Hepatocyte (in vitro differentiated cells): ENCODE measurements around the gene TMCC2.

ENCODE experiments used
- EZH2 ChIP-seq: fragments of 200-600 bp; sonication (generic); IDR thresholded peaks from 2 replicates; pipeline ENCODE4 v1.6.1; 2016; ENCODE audit warnings: antibody characterized with exemption, mild to moderate bottlenecking, borderline replicate concordance
- EZH2phosphoT487 ChIP-seq: fragments of 200-600 bp; sonication (generic); IDR thresholded peaks from one replicate; pipeline ENCODE4 v1.6.1; 2018; ENCODE audit warnings: antibody characterized with exemption, mild to moderate bottlenecking, low read depth, moderate library complexity; ENCODE audit not compliant: unreplicated experiment, severe bottlenecking
- TF ChIP-seq, protein P1 (sequence below): fragments of 200-600 bp; sonication (generic); IDR thresholded peaks from 2 replicates; pipeline ENCODE4 v1.5.1; 2016; ENCODE audit warnings: antibody characterized with exemption, mild to moderate bottlenecking; ENCODE audit not compliant: poor library complexity

DNA sequence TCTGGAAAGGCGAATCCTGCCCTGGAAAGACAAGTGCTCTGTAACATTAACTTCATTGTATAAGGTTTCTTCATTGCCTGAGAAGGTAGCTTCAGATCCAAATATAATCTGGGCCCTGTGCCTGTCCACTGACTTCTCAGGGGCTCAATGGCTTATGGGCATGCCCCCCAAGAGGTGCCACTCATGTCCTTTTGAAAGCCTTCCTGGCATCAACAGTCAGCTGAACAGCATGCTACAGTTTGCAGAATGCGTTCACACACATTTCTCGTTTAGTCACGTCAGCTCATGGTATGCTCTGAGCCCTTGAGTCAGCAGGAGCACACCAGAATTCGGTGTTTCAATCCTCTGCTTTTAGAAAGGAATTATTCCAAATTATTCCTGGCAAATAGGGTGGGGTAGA, 23.8 kb downstream of the TMCC2 start:
- TF ChIP-seq, protein P1, sequence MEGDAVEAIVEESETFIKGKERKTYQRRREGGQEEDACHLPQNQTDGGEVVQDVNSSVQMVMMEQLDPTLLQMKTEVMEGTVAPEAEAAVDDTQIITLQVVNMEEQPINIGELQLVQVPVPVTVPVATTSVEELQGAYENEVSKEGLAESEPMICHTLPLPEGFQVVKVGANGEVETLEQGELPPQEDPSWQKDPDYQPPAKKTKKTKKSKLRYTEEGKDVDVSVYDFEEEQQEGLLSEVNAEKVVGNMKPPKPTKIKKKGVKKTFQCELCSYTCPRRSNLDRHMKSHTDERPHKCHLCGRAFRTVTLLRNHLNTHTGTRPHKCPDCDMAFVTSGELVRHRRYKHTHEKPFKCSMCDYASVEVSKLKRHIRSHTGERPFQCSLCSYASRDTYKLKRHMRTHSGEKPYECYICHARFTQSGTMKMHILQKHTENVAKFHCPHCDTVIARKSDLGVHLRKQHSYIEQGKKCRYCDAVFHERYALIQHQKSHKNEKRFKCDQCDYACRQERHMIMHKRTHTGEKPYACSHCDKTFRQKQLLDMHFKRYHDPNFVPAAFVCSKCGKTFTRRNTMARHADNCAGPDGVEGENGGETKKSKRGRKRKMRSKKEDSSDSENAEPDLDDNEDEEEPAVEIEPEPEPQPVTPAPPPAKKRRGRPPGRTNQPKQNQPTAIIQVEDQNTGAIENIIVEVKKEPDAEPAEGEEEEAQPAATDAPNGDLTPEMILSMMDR: no peak
- no peak for TF ChIP-seq EZH2
- TF ChIP-seq EZH2phosphoT487: no peak
